ENCODE measurements around the gene PRKAG2. TPM values are rescaled to one million over a fixed set of nuclear protein-coding genes. Genes with fewer than 3 reads are reported as not detected.

PRKAG2 gene
- total RNA-seq, 2 donors from 2014 or later = 21.6 to 31.7 TPM

DNA sequence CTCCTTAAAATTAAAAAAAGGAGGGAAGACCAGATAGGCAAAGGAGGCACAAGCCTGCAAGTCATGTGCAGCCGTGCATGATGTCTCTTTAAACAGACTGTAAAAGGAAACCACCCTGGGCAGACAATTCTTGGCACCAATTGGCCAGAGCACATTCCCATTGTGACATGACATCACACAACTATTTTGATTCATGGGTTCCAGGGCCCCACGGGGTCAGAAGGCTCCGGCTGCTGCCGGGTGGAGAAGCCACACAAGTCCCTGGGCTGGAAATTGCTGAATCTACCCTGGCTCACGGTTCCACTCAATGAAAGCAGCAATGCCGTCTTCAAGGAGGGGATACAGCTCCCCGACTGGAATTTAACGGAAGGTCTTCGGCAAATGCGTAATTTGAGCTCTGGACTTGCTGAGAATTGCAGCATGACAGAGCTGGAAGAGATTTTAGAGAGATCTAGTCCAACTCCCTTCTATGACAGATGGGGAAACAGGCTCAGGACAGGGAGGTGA is 140.5 kb downstream of the PRKAG2 start:
- H3K27ac Mint-ChIP-seq = no peak overlapping the region
- no peak for ATAC-seq (replicated peaks)
- H3K4me1 Mint-ChIP-seq = peaks cover 10% of the 10 kb centered on the region
- no peaks in the 10 kb centered on the region for H3K36me3 Mint-ChIP-seq (ENCODE audit: low read depth)
- no peak overlapping the region for H3K4me3 Mint-ChIP-seq
- no peaks in the 10 kb centered on the region for H3K9me3 Mint-ChIP-seq
- no peaks in the 10 kb centered on the region for H3K27me3 Mint-ChIP-seq

DNA sequence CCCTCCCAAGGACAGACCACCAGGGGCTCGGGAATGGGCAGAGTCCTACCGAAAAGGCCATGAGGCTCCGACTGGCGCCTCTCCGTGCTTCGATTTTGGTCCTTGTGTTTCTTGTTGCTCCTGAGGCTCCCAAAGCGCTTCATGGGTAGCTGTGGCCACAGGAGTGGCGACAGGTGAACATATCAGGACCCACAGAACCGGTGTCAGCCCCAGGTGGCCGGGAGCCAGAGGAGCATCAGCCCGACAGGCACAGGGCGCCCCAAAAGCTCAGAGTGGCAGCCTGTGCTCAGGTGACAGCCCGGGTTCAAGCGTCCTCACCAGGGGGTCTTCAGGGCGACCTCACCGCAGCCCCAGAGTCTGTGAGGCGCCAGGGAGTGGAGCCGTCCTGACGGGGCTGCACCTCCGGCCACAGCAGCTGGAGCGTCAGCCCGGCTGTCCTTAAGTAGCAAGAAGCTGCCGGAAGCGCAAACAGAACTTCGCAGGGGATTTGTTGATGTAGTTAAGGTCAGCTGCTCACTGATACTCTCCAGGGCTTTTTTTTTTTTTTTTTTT is 141.0 kb downstream of the PRKAG2 start:
- no peak overlapping the region for H3K4me3 Mint-ChIP-seq
- no peaks in the 10 kb centered on the region for H3K9me3 Mint-ChIP-seq
- H3K4me1 Mint-ChIP-seq = peaks cover 10% of the 10 kb centered on the region
- no peaks in the 10 kb centered on the region for H3K27me3 Mint-ChIP-seq
- no peak overlapping the region for H3K27ac Mint-ChIP-seq
- H3K36me3 Mint-ChIP-seq (ENCODE audit: low read depth) = no peaks in the 10 kb centered on the region
- ATAC-seq (replicated peaks) = no peak

DNA sequence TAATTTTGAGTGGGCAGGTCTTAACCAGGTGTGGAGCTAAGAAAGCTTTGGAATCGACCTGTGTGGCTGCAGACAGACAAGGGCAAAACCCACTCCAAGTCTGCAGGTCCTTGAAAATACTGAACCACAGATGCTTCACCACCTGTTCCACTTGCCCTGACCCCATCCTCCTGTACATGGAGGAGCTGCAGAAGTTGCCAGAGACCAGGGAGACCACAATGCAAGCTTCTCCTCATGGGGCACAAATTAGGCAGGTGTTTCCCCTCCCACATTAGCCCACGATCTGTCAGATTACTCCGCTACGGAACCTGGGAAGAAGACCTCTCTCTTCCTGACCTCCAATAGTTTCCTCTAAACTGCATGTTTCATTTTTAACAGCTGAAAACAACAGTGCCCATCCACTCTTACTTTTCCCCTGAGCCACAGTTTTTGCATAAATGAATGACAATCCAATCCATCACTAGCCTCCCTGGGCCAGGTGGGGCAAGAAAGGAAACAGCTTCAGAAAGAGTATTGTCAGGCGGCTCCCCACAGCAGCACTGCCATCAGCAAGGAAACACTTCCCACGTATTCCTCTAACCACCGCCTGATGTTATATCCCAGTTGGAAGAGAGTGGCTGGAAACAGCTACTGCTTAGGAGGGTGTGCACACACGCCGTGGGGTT is 141.6 kb downstream of the PRKAG2 start:
- no peak overlapping the region for H3K4me3 Mint-ChIP-seq
- H3K4me1 Mint-ChIP-seq = peaks cover 10% of the 10 kb centered on the region
- no peaks in the 10 kb centered on the region for H3K9me3 Mint-ChIP-seq
- ATAC-seq (replicated peaks) = peak; percentile 18
- no peak overlapping the region for H3K27ac Mint-ChIP-seq
- H3K27me3 Mint-ChIP-seq = no peaks in the 10 kb centered on the region
- H3K36me3 Mint-ChIP-seq (ENCODE audit: low read depth) = no peaks in the 10 kb centered on the region

DNA sequence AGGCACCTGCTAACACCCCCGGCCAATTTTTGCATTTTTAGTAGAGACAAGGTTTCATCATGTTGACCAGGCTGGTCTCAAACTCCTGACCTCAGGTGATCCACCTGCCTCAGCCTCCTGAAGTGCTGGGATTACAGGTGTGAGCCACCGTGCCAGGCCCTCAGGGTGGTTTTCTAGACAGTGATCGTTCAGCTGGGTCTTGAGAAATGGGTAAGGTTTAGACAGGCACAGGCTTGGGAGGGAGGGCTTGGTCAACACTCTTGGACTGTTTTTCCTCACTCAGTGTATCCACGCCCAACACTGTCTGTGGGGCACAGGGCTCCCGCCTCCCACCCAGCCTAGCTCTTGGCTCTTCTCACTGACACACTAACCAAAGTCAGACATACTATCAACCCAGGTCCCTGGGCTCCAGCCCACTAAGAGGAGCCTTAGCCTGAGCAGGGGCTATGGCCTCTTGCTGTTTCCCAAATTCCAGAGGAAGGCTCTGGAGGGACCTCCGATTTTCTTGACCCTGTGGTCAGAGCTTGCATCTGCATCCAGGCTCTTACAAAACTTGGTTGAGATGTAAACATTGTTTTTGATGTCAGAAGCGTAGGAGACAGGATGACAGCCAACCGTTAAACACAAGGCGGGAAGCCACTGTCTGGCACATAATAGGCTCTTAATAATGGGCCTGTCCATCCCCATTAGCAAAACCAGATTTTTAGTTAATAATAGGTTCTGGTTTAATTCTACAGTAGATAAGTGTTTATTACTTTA is 143.9 kb downstream of the PRKAG2 start:
- no peaks in the 10 kb centered on the region for H3K9me3 Mint-ChIP-seq
- no peaks in the 10 kb centered on the region for H3K36me3 Mint-ChIP-seq (ENCODE audit: low read depth)
- no peak overlapping the region for H3K27ac Mint-ChIP-seq
- no peak for ATAC-seq (replicated peaks)
- peaks cover 14% of the 10 kb centered on the region for H3K4me1 Mint-ChIP-seq
- no peaks in the 10 kb centered on the region for H3K27me3 Mint-ChIP-seq
- no peak overlapping the region for H3K4me3 Mint-ChIP-seq

DNA sequence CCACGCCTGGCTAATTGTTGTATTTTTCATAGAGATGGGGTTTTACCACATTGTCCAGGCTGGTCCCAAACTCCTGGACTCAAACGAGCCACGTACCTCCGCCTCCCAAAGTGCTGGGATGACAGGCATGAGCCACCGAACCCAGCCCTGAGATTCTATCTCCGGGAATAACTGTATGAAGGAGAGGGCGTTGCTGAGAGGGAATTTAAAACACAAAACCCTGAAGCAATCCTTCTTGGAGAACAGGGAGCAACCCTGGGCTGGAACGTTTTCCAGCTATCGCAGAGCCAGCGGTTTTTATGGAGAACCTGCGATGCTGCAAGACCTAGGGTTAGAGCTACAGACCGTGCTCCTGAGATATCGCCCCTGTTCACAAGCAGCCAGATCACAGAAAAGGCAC is 144.6 kb downstream of the PRKAG2 start:
- ATAC-seq (replicated peaks) = no peak
- H3K27me3 Mint-ChIP-seq = no peaks in the 10 kb centered on the region
- peaks cover 14% of the 10 kb centered on the region for H3K4me1 Mint-ChIP-seq
- H3K27ac Mint-ChIP-seq = no peak overlapping the region
- H3K9me3 Mint-ChIP-seq = no peaks in the 10 kb centered on the region
- no peaks in the 10 kb centered on the region for H3K36me3 Mint-ChIP-seq (ENCODE audit: low read depth)
- no peak overlapping the region for H3K4me3 Mint-ChIP-seq

DNA sequence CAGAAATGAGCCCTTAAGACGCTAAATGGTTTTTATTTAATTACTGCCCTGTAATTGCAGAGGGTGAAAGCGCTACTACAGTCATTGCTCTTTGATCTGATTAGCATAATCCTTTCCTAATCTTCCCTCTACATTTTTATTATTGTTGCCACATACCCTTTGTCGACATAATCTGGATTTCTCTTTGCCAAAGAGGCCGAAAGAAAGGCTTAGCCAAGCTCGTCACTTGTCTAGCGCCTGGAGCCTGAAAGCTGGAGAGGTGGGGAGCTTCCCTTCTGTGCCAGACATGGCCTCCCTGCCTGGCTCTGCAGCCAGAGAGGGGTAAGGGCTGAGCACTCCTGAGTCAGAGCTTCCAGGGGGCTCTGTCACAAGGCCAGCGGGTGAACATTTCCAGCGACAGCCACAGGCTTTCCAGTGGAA is 145.9 kb downstream of the PRKAG2 start:
- Mint-ChIP-seq H3K4me3 (no peak overlapping the region), H3K27me3 (no peaks in the 10 kb centered on the region), H3K27ac (no peak overlapping the region), H3K4me1 (peaks cover 14% of the 10 kb centered on the region), H3K36me3 (ENCODE audit: low read depth) (no peaks in the 10 kb centered on the region), H3K9me3 (no peaks in the 10 kb centered on the region)
- no peak for ATAC-seq (replicated peaks)

DNA sequence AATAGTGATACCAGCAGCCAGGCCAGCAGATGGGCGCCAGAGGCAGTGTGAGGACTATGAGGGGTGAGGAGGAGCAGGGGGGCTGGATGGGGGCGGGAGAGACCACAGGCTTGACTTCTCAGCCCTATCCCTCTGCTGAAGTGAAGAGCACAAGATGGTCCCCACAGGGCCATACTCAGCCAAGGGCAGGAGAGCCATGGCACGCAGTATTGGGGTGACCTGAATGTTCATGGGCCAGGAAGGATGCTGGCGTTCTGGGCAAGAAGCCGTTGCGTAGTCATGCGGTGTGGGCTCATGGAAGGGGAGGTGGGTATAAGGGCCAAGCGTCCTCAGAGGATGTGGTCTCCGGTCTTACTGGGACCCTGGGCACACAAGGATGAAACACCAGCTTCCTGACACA is 146.3 kb downstream of the PRKAG2 start:
- Mint-ChIP-seq H3K4me3 (no peak overlapping the region), H3K27ac (no peak overlapping the region)

DNA sequence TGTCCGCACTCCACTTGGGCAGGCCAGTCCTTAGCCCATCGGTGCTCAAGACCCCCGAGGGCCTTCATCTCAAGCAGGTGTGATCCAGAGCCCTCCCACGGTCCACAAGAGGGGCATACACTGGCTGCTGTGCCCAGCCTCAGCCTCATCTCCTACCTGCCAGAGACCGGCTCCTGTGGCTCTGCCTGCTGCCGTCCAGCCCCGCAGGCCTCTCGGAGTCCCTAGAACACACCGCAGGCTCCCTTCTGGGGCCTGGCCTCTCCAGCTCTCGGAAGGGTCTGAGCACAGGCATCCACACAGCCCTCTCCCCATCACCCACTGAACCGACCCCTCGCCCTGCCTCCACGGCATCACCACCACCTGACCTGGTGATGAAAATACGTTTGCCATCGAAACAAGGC is 147.4 kb downstream of the PRKAG2 start:
- Mint-ChIP-seq H3K27me3 (no peaks in the 10 kb centered on the region), H3K36me3 (ENCODE audit: low read depth) (no peaks in the 10 kb centered on the region), H3K27ac (no peak overlapping the region), H3K4me1 (peaks cover 14% of the 10 kb centered on the region), H3K4me3 (no peak overlapping the region), H3K9me3 (no peaks in the 10 kb centered on the region)
- no peak for ATAC-seq (replicated peaks)

More for the DNA sequence above, 146.3 kb downstream of the PRKAG2 start:
- no peaks in the 10 kb centered on the region for H3K36me3 Mint-ChIP-seq (ENCODE audit: low read depth)
- H3K9me3 Mint-ChIP-seq = no peaks in the 10 kb centered on the region
- no peaks in the 10 kb centered on the region for H3K27me3 Mint-ChIP-seq
- ATAC-seq (replicated peaks) = no peak
- peaks cover 13% of the 10 kb centered on the region for H3K4me1 Mint-ChIP-seq

DNA sequence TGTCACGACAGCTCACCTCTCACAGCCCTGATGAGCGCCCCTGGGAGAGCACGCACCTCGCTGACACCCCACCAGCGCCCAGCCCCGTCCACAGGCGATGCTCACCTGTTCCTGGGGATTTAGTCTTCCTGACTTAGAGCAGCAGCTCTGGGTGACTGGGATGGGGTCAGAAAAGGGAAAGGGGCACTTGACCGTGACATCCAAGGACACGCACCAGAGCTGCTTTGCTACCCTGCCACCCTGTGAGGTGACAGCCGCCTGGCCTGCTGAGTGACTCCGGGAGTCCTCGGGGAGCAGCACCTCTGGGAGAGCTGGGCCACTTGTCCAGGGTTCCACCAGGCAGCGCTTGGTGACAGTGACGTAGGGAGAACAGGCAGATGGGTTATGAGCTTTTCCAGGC is 148.2 kb downstream of the PRKAG2 start:
- peaks cover 8% of the 10 kb centered on the region for H3K4me1 Mint-ChIP-seq
- no peaks in the 10 kb centered on the region for H3K9me3 Mint-ChIP-seq
- no peaks in the 10 kb centered on the region for H3K36me3 Mint-ChIP-seq (ENCODE audit: low read depth)
- no peak for ATAC-seq (replicated peaks)
- H3K27me3 Mint-ChIP-seq = no peaks in the 10 kb centered on the region
- no peak overlapping the region for H3K4me3 Mint-ChIP-seq
- peak overlapping the region; percentile 61 for H3K27ac Mint-ChIP-seq

DNA sequence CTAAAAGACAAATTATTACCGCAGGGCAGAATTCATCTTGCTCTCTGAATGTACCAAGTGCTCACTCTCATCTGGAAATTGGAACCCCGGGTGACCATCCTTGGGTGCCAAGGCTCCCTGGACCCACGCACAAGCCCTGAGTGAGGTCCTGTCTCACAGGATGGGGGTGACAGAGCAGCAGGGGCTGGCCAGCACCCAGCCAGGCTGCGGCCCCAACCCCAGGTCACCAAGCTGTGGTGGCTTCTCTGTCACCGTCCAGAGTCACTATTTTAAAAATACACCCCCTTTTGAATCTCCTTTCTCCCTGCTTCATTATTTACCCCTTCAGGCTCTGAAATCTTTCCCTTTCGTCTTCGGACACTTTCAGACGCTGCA is 148.6 kb downstream of the PRKAG2 start:
- Mint-ChIP-seq H3K36me3 (ENCODE audit: low read depth) (no peaks in the 10 kb centered on the region), H3K4me3 (no peak overlapping the region), H3K9me3 (no peaks in the 10 kb centered on the region), H3K27me3 (no peaks in the 10 kb centered on the region), H3K27ac (peak overlapping the region; percentile 61), H3K4me1 (peaks cover 8% of the 10 kb centered on the region)
- ATAC-seq (replicated peaks) = no peak

DNA sequence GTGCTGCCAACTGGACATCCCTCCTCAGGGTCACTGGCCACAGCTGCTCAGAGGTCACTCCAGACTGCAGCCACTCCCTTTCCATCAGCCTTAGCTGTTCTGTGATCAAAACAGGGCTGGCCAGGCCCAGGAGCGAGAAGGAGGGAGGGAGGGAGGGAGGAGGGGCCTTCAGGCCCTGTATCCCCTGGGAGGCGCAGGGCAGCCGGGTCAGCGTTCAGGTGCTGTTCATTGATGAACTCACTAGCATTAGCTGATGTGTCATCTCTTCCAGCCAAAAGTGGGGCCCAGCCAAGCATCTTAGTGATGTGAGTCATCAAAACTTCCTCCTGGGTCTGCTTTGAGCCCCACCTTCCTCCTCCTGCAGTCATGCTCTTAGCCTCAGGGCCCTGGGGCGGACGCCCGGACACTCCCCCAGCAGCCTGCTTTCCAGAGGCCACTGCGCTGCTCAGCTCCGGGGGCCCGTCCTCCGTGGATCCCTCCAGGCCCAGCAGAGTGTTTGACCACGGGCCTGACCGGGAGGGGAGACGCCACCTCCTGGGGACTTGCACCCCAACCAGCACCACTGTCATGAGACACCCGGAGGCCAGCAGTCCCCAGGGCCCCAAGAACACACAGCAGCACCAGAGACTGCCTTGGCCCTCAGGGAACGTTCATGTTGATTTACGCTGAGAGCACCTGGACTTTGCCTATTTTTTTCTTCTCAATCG is 149.2 kb downstream of the PRKAG2 start:
- peak; percentile 97 for ATAC-seq (replicated peaks)
- H3K9me3 Mint-ChIP-seq = no peaks in the 10 kb centered on the region
- no peaks in the 10 kb centered on the region for H3K36me3 Mint-ChIP-seq (ENCODE audit: low read depth)
- H3K27me3 Mint-ChIP-seq = no peaks in the 10 kb centered on the region
- H3K4me3 Mint-ChIP-seq = no peak overlapping the region
- peaks cover 8% of the 10 kb centered on the region for H3K4me1 Mint-ChIP-seq
- peak overlapping the region; percentile 61 for H3K27ac Mint-ChIP-seq

DNA sequence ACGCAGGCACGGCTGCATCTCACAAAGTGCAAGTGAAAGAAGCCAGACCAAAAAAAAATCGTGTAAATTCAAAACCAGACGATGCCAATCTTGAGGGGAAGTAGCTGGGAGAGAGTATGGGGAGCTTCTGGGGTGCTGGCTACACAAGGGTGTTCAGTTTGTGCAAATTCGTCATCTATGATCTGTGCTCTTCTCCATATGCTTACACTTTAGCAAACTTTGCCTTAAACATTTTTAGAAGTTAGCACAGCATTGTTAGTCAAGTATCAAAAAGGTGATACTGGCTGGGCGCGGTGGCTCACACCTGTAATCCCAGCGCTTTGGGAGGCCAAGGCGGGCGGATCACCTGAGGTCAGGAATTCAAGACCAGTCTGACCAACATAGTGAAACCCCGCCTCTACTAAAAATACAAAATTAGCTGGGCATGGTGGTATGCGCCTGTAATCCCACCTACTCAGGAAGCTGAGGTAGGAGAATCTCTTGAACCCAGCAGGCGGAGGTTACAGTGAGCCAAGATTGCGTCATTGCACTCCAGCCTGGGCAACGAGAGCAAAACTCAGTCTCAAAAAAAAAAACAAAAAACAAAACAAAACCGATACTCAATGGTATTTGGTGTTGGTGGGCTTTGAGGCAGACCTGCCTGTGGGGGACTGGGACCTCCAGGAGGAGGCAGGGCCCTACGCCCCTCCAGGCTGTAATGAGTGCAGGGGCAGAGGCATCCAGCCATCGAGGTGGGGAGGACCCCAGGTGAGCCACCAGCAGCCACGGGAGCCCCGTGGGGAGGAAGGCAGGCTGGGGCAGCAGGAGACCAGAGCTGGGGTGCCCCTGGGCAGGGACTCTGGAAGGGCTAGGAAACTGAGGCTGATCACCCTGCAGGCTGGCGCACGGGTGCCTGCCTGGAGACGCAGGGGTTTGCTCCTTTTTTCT is 150.0 kb downstream of the PRKAG2 start:
- H3K9me3 Mint-ChIP-seq = no peaks in the 10 kb centered on the region

DNA sequence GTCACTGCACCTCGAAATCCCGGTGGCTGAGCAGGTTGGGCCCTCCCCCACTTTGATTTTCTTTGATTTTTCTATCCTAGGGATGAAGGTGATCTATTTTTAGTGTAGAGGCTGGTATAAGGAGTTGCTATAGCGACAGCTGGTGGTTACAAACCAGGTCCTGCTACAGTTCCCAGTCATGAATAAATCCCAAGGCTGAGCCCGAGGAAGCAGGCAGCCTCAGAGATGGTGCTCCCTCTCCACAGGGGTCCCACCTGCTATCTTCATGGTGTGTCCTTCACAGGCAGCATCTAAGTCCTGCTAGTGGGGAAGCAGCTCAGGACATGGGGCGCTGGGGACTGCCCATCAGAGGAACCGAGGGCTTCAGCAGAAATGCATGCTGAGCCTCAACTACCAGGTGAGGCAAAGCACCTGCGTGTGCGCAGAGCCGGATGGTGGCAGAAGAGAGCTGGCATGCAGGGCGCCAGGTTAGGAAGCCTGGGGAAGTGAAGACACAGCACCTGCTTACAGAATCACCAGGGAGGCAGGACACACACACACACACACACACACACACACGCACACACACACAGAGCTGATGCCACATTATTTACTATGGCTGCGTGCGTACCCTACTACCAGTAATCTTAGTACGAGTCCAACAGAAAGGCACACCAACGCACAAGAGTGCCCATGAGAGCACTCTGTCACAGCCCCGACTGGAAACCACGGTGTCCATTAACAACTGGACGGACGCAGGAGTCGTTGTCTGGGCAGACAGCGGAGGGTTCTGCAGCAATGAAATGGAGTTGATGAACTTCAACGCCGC is 150.9 kb downstream of the PRKAG2 start:
- Mint-ChIP-seq H3K27me3 (no peaks in the 10 kb centered on the region), H3K27ac (peak overlapping the region; percentile 85), H3K36me3 (ENCODE audit: low read depth) (no peaks in the 10 kb centered on the region), H3K9me3 (no peaks in the 10 kb centered on the region), H3K4me3 (no peak overlapping the region), H3K4me1 (peaks cover 8% of the 10 kb centered on the region)
- ATAC-seq (replicated peaks) = no peak

More for the DNA sequence above, 150.0 kb downstream of the PRKAG2 start:
- Mint-ChIP-seq H3K4me1 (peaks cover 8% of the 10 kb centered on the region), H3K27me3 (no peaks in the 10 kb centered on the region), H3K36me3 (ENCODE audit: low read depth) (no peaks in the 10 kb centered on the region), H3K27ac (peak overlapping the region; percentile 85), H3K4me3 (no peak overlapping the region)
- ATAC-seq (replicated peaks) = no peak
